ENCODE measurements around the gene SHB.

DNA sequence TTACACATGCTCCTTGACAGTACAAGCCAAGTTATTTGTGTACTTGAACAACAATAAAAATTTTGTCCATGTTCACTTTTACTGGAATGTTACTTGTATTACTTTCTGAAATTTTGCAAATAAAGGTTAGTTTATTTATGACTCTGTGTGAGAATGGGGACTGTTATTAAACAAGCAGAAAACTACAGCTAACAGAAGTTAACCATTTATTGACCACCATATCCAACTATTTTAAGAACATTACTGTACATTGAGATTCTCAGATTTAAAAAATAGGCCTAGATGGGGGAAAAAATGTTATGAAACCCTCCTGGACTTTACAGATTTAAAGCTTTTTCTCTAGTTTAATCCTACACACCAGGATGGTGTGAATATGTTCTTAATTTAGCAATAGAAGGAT lies 166.9 kb downstream of the SHB start:
- TF ChIP-seq ZNF274 (IDR thresholded peaks at IDR 0.05; ENCODE audit: low read depth, low read length), result no peak
- TF ChIP-seq, protein P1, sequence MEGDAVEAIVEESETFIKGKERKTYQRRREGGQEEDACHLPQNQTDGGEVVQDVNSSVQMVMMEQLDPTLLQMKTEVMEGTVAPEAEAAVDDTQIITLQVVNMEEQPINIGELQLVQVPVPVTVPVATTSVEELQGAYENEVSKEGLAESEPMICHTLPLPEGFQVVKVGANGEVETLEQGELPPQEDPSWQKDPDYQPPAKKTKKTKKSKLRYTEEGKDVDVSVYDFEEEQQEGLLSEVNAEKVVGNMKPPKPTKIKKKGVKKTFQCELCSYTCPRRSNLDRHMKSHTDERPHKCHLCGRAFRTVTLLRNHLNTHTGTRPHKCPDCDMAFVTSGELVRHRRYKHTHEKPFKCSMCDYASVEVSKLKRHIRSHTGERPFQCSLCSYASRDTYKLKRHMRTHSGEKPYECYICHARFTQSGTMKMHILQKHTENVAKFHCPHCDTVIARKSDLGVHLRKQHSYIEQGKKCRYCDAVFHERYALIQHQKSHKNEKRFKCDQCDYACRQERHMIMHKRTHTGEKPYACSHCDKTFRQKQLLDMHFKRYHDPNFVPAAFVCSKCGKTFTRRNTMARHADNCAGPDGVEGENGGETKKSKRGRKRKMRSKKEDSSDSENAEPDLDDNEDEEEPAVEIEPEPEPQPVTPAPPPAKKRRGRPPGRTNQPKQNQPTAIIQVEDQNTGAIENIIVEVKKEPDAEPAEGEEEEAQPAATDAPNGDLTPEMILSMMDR (IDR thresholded peaks at IDR 0.05 in 2 of 3, conservative IDR thresholded peaks at IDR 0.05 in 1 of 3; ENCODE audit: borderline replicate concordance in 1 of 3, insufficient read depth in 1 of 3, low read depth in 2 of 3, low read length in 2 of 3), result no peak
